AG08396 (cell line): ENCODE data around the gene ATP5MG.
"Not testable (repeated sequence)": the region's sequence is repeated elsewhere in the genome, so short reads cannot be mapped to it uniquely, and the experiment has no call there.

Experiments
- DNase-seq: peaks from one replicate; pipeline ENCODE4 v3.0.0; 2012; ENCODE audit warnings: low spot score, mixed read lengths

The ATP5MG gene

GRCh38 chr11:118401151-118401879 lies at the start of gene ATP5MG:
TSS of gene ATP5MG (plus strand) at chr11:118401606. CDS start at chr11:118401666, 60 bp downstream.
- peak; percentile 91 for DNase-seq

- DNase-seq = no peak
Observed at GRCh38 chr11:118353084-118353710, 48.2 kb upstream of the ATP5MG start.

GRCh38 chr11:118358071-118358470 lies 43.3 kb upstream of the ATP5MG start:
- no peak for DNase-seq

- DNase-seq = peak; percentile 91
Observed at GRCh38 chr11:118359295-118359958, 42.0 kb upstream of the ATP5MG start, which contains the start of gene UBE4A. TSS of gene UBE4A (plus strand) at chr11:118359600. CDS start at chr11:118365081, 5,481 bp downstream.

- no peak for DNase-seq
Observed at GRCh38 chr11:118364956-118365615, 36.3 kb upstream of the ATP5MG start.

- no peak for DNase-seq
Observed at GRCh38 chr11:118366287-118366686, 35.1 kb upstream of the ATP5MG start.

- DNase-seq = no peak
Observed at GRCh38 chr11:118370774-118371173, 30.6 kb upstream of the ATP5MG start.

- no peak for DNase-seq
Observed at GRCh38 chr11:118373263-118373662, 28.1 kb upstream of the ATP5MG start.

GRCh38 chr11:118373871-118374270 lies 27.5 kb upstream of the ATP5MG start:
- DNase-seq = no peak

GRCh38 chr11:118374729-118375128 lies 26.7 kb upstream of the ATP5MG start:
- peak; percentile 5 for DNase-seq

GRCh38 chr11:118375978-118376377 lies 25.4 kb upstream of the ATP5MG start:
- no peak for DNase-seq

GRCh38 chr11:118379497-118379896 lies 21.9 kb upstream of the ATP5MG start:
- DNase-seq = no peak

GRCh38 chr11:118380571-118380970 lies 20.8 kb upstream of the ATP5MG start:
- no peak for DNase-seq

- DNase-seq = no peak
Observed at GRCh38 chr11:118382954-118383353, 18.5 kb upstream of the ATP5MG start.

GRCh38 chr11:118383657-118384056 lies 17.7 kb upstream of the ATP5MG start:
- no peak for DNase-seq

- no peak for DNase-seq
Observed at GRCh38 chr11:118396097-118396501, 5.3 kb upstream of the ATP5MG start.

- no peak for DNase-seq
Observed at GRCh38 chr11:118397448-118397847, 4.0 kb upstream of the ATP5MG start.

GRCh38 chr11:118398791-118399559 lies 2.4 kb upstream of the ATP5MG start:
- DNase-seq = no peak

- DNase-seq = peak; percentile 79
Observed at GRCh38 chr11:118401880-118402590, 629 bp downstream of the ATP5MG start.

- not testable (repeated sequence) for DNase-seq
Observed at GRCh38 chr11:118402594-118402993, 1.2 kb downstream of the ATP5MG start.

- DNase-seq = no peak
Observed at GRCh38 chr11:118406599-118407166, 5.3 kb downstream of the ATP5MG start.
